Measurements from ENCODE around the gene EP400.

- TF ChIP-seq CTCF (IDR thresholded peaks at IDR 0.05) (no peak), ZFX (IDR thresholded peaks at IDR 0.05; ENCODE audit: borderline replicate concordance) (no peak)
These were observed 70.1 kb downstream of the EP400 start for GRCh38 chr12:132019891-132020290.
